Heart left ventricle (tissue), 16 donors: ENCODE results near the gene TMEM107. TPM values are rescaled to one million over a fixed set of nuclear protein-coding genes. Genes with fewer than 3 reads are reported as not detected.

ENCODE experiments used
- ATAC-seq, 4 donors: fragments of 200-7000 bp; cut with Tn5 transposase; one replicate each; pipeline ENCODE4 v1.9.1; 2020 to 2022; ENCODE audit warnings: moderate library complexity in 4 of 4, mild to moderate bottlenecking in 3 of 4, moderate number of reproducible peaks in 1 of 4
- DNase-seq, 5 donors: peaks; one replicate each; pipeline ENCODE4 v3.0.0-alpha.2; 2020
- H3K27ac ChIP-seq, 12 donors: fragments of 200-600 bp; sonication (generic) in 4 of 12; one replicate each; pipeline versions ENCODE4 v1.5.0 to v1.8.0; 2016 to 2022; ENCODE audit warnings: mild to moderate bottlenecking in 2 of 12
- H3K27me3 ChIP-seq, 9 donors: fragments of 200-600 bp; sonication (generic) in 2 of 9; one replicate each; pipeline versions ENCODE4 v1.5.1 to v1.8.0; 2016 to 2022; ENCODE audit warnings: mild to moderate bottlenecking in 3 of 9
- H3K36me3 ChIP-seq, 9 donors: fragments of 200-600 bp; sonication (generic) in 2 of 9; one replicate each; pipeline versions ENCODE4 v1.5.0 to v1.8.0; 2018 to 2022; ENCODE audit warnings: mild to moderate bottlenecking in 2 of 9
- H3K4me1 ChIP-seq, 12 donors: fragments of 200-600 bp; sonication (generic) in 4 of 12; one replicate each; pipeline versions ENCODE4 v1.5.0 to v1.8.0; 2016 to 2022; ENCODE audit warnings: mild to moderate bottlenecking in 3 of 12
- H3K4me3 ChIP-seq, 12 donors: fragments of 200-600 bp; sonication (generic) in 4 of 12; one replicate each; pipeline versions ENCODE4 v1.5.0 to v1.8.0; 2017 to 2022; ENCODE audit warnings: mild to moderate bottlenecking in 9 of 12, moderate library complexity in 4 of 12
- H3K9me3 ChIP-seq, 12 donors: fragments of 200-600 bp; sonication (generic) in 4 of 12; one replicate each; pipeline versions ENCODE4 v1.5.0 to v1.8.0; 2016 to 2022; ENCODE audit warnings: mild to moderate bottlenecking in 1 of 12
- CTCF ChIP-seq, 12 donors: fragments of 200-600 bp; sonication (generic) in 4 of 12; IDR thresholded peaks; one replicate each; pipeline versions ENCODE4 v1.5.0 to v1.8.0; 2018 to 2022; ENCODE audit warnings: antibody characterized with exemption in 12 of 12, mild to moderate bottlenecking in 5 of 12
- POLR2A ChIP-seq, 2 donors: fragments of 450-650 bp; IDR thresholded peaks; one replicate each; pipeline ENCODE4 v1.6.1; 2017; ENCODE audit warnings: antibody characterized with exemption in 2 of 2, mild to moderate bottlenecking in 2 of 2, moderate library complexity in 2 of 2
- WGBS, 4 donors: extraction: QIAGEN DNeasy Blood & Tissue Kit in 2 of 4; methylation state at CpG; one replicate each; pipeline versions ENCODE4 v1.1.5 to v1.1.7; 2013 to 2018; 5-methylcytosine and 5-hydroxymethylcytosine counted together
- intact Hi-C, 10 donors: fragments of 100-400 bp; cut with DNase I; formaldehyde crosslinking; loops; one replicate each; pipeline versions ENCODE4 v1.11.1 to v1.14.2; 2022
- polyA plus RNA-seq, 2 donors: library from polyadenylated mRNA; stranded (reverse); fragments of 200-250 nt; gene quantifications; one replicate each; pipeline ENCODE4 v1.2.3, GENCODE V29; 2013
- total RNA-seq, 9 donors: library from RNA; depleted of rRNA in 2 of 9; stranded (reverse); fragments of >200 nt in 2 of 9; fragmentation: NEBNext Ultra II Directional in 3 of 9; extraction: Animal tissue kit (Norgen Biotek cat#: 25700) in 3 of 9; gene quantifications; one replicate each; pipeline versions ENCODE4 v1.1.0 to v1.2.4, GENCODE V29; 2016 to 2023
- donor health status: ischemic (EF 13 %, LVEDD 7.1; RV severe dilation, severe dysfunction).
- donor health status: healthy with polysubstance abuse.
- donor health status: DM: no; HTN: yes; CAD: no.
- donor health status: DM: no; HTN: no; CAD: no.
- donor health status: ischemic (EF 25% LVEDD 6.9; RV normal size, moderate dysfunction).
- donor health status: ischemic (EF 25% LVEDD 5.7; RV mildly dilated, moderate dysfunction).
- donor health status: healthy.
- donor health status: DM: yes; HTN: yes; CAD: no.
- donor health status: ischemic (EF 35%, LVEDD 5.7; RV mildly dilated, moderate dysfunction).
- donor health status: nonischemic (EF 11% LVEDD 7.7; RV severe dilation, severe dysfunction).
- donor health status: DM: yes; HTN: yes; CAD: no.
- donor health status: PGD.
- donor health status: ischemic (EF 29% LVEDD 5.4; RV normal size, mild dysfunction).
- donor health status: nonischemic (EF 23%, LVEDD 6.1; RV moderate dilation, normal function).

Gene TMEM107
- total and polyA plus RNA-seq, 11 donors, result 3.8 to 16.4 (median 8.4) TPM

GRCh38 chr17:8160224-8160577, 16.0 kb downstream of the TMEM107 start:
- no peaks in the 10 kb centered on the region for H3K27me3 ChIP-seq
- TF ChIP-seq POLR2A (IDR thresholded peaks at IDR 0.05) (no peak), CTCF (IDR thresholded peaks at IDR 0.05) (no peak)
- H3K9me3 ChIP-seq, result no peaks in the 10 kb centered on the region
- intact Hi-C loops, result loop anchor here in 3 of 10 donors (5.0 kb wide), 1 partner anchor 38 kb away; the partner anchor contains the start of gene HES7 (in 3 of the 3)
- peak overlapping the region in 6 of 12 donors; percentile 47 to 100 (median 100) for H3K27ac ChIP-seq
- no peak for DNase-seq
- peaks cover 0 to 33% (median 22%) of the 10 kb centered on the region in 9 donors for H3K36me3 ChIP-seq
- WGBS, 4 donors, result 54 to 65% (median 58%) methylated on average over 4 of the region's 4 CpGs
- no peak for ATAC-seq
- no peak overlapping the region for H3K4me3 ChIP-seq
- H3K4me1 ChIP-seq, result peaks cover 25 to 74% (median 47%) of the 10 kb centered on the region in 12 donors

- intact Hi-C loops, result loop anchor here in 8 of 10 donors (1.0 to 10.0 kb wide), 6 partner anchors 21 to 315 kb away; partner anchors contain the start of genes HES7 (in 6 of the 8), CYB5D1 (in 1 of the 8), NAA38 (in 1 of the 8) and TMEM88 (in 1 of the 8)
- no peak for TF ChIP-seq POLR2A (IDR thresholded peaks at IDR 0.05)
- TF ChIP-seq CTCF (IDR thresholded peaks at IDR 0.05), result no peak
- Histone ChIP-seq H3K9me3 (no peaks in the 10 kb centered on the region), H3K27ac (peak overlapping the region in 10 of 12 donors; percentile 78 to 100 (median 96)), H3K36me3 (peaks cover 0 to 33% (median 22%) of the 10 kb centered on the region in 9 donors), H3K4me3 (no peak overlapping the region), H3K27me3 (no peaks in the 10 kb centered on the region), H3K4me1 (peaks cover 24 to 75% (median 42%) of the 10 kb centered on the region in 12 donors)
- ATAC-seq (no peak), DNase-seq (peak in 1 of 5 donors; percentile 22)
- WGBS, 4 donors, result 63 to 78% (median 72%) methylated on average over 4 of the region's 4 CpGs
These were observed 16.5 kb downstream of the TMEM107 start for GRCh38 chr17:8159459-8160223.

GRCh38 chr17:8159032-8159400, 17.2 kb downstream of the TMEM107 start:
- no peaks in the 10 kb centered on the region for H3K27me3 ChIP-seq
- no peaks in the 10 kb centered on the region for H3K9me3 ChIP-seq
- DNase-seq (peak in 1 of 5 donors; percentile 0), ATAC-seq (no peak)
- peak overlapping the region in 11 of 12 donors; percentile 78 to 100 (median 97) for H3K27ac ChIP-seq
- H3K4me3 ChIP-seq, result peak overlapping the region in 2 of 12 donors; percentile 11 to 16
- TF ChIP-seq CTCF (IDR thresholded peaks at IDR 0.05), result no peak
- no peak for TF ChIP-seq POLR2A (IDR thresholded peaks at IDR 0.05)
- peaks cover 20 to 74% (median 36%) of the 10 kb centered on the region in 12 donors for H3K4me1 ChIP-seq
- intact Hi-C loops, result loop anchor here in 6 of 10 donors (1.0 to 10.0 kb wide), 6 partner anchors 21 to 314 kb away; partner anchors contain the start of genes HES7 (in 3 of the 6), CYB5D1 (in 1 of the 6), NAA38 (in 1 of the 6) and TMEM88 (in 1 of the 6)
- peaks cover 0 to 33% (median 22%) of the 10 kb centered on the region in 9 donors for H3K36me3 ChIP-seq
- 53 to 63% (median 57%) methylated on average over 3 of the region's 3 CpGs for WGBS, 4 donors
